ENCODE data around the gene PDCD2.

The PDCD2 gene

GRCh38 chr6:170525795-170526194, 58.6 kb downstream of the PDCD2 start:
- no peak for TF ChIP-seq CTCF (IDR thresholded peaks at IDR 0.05; ENCODE audit: low read depth, low read length)

More at GRCh38 chr6:170525795-170526194, 58.6 kb downstream of the PDCD2 start:
- no peaks in the 10 kb centered on the region for H3K36me3 ChIP-seq
- 0 out of 2 replicates have a peak, but pooled peaks cover 2% of the 10 kb centered on the region for H3K27me3 ChIP-seq
- H3K9me3 ChIP-seq = no peaks in the 10 kb centered on the region; the same call in 1 of the 2 replicates
- no peak for DNase-seq
- H3K4me1 ChIP-seq = peaks cover 4% of the 10 kb centered on the region
- no peak overlapping the region for H3K4me3 ChIP-seq (ENCODE audit: low read depth, low read length)
